Middle frontal gyrus (tissue), 1 donor: ENCODE data around the gene SYTL3.
"Not testable (repeated sequence)": the region's sequence is repeated elsewhere in the genome, so short reads cannot be mapped to it uniquely, and the experiment has no call there.

ENCODE experiments used
- DNase-seq: peaks from one replicate; pipeline ENCODE4 v3.0.0-alpha.2; 2015; ENCODE audit warnings: low spot score; ENCODE audit errors: extremely low spot score

The SYTL3 gene

DNA sequence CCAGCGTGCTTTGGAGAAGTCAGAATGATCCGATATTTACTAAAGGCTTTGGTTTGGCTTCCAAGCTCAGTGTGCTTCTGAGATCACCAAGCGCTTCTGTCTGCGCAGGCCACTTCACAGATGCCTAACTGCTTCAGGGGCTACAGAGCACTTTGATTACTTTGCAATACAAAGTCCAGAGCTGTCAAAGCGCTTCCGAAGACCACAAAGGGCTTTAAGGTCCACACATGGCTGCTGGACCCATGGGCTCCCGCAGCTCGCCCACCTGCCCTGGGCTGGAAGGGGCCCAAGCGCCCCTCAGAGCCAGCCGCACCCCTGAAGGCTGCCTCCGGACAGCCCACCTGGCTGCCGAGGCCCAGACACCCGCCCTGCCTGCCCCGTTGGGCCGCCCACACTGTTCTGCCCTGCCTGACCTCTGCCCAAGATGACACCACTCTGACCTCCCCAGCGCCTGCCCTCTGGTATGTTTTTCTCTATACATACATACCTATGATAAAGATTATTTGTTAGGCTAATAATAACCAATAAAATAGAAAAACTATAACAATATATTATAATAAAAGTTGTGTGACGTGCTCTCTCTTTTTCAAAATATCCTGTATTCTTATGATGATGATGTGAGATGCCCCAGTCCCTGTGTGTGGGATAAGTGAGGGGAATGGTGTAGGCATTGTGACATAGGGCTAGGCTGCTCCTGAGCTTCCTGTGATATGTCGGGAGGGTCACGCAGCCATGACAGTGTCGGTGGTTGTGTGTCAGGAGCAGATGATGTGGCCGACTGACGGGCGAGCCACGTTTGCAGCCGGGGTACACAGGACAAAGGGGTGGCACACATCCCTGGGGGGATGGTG, 27.9 kb upstream of the SYTL3 start:
- no peak for DNase-seq

DNA sequence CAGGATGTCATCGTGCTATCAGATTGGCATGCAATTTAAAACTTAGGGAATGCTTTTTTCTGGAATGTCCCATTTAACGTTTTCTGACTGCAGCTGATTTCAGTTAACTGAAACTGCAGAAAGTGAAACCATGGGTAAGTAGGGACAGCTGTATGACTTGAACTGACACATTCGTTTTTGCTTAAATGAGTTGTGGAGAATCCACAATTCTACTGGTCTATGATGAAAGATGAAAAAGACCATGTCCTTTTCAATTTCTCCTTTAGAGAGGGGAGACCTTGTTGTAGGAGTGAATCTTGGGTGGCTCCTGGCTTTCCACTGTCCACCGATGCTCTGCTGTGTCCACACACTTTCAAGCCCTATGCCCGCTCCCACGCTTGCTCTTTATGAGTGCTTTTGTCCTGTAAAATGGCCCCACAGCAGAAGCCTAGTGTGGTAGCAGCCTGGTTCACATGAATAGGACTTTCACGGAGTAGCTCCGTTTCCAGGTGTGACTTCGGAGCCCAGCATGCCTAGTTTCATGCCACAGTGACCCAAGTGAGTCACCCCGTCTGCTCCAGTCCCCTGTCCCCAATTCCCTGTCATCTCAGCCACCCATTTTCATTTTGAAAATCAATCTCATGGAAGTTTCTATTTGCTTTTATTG, 27.2 kb upstream of the SYTL3 start:
- no peak for DNase-seq

DNA sequence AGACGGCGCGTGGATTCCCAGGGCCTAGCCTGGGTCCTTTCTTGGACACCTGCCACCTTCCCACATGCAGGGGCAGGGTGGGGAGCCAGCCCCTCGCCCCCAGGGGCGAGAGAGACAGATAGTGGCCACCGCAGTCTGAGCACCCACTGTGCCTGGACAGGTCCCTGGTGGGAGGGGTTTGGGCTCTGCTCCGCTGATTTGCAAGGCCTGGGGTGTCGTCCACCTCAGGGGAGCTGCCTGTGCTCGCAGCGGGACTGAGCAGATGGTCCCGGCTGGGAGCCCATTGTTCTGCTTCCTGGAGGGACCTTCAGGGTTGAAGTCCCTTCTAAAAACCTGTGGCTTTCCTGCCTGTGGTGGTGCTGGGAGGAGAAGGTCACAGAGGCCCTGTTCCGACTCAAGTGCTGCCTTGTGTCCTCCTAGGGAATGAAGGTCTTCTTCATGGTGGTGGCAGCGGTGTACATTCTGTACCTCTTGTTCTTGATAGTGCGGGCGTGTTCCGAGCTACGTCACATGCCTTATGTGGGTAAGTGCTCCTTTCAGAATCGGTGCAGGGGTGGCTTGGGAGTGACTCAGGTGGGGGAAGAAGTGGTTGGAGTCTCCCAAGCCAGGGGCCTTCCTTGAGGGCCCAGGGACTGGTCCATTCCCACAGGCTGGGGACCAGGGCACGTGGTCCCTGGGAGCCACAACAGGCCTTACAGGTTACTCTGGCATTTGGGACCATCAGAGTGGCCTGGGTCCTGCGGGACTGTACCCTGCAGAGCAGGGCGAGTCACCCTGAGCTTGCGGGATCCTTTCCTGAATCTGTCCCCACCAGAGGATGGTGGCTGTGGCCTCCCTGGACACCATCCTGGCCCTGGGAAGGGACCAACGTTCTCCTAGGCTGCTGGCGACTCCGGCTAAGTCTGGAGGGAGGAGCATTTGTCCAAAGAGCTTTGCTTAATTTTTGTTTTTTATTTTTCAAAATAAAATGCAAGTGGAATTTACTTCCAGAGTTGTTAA, 24.9 kb upstream of the SYTL3 start:
- no peak for DNase-seq

DNA sequence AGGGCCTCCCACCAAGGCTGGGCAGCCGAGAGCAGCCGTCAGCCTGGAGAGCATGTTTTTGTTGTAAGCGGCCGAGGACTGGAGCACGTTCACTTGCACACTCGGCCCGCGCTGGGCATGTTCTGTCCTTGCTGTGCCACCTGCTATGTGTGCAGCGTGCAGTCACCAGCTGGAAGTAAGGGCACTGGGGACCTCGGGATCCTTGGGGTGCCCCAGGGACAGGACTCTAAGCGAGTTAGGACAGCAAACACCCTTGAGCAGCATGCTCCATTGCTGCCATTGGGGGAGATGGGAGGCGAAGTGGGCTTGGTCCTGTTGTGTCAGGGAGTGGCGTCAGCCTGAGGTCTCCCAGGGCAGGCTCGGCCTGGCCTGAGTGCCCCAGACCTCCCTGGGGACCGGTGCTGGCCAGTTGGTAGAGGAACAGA, 24.0 kb upstream of the SYTL3 start:
- no peak for DNase-seq

DNA sequence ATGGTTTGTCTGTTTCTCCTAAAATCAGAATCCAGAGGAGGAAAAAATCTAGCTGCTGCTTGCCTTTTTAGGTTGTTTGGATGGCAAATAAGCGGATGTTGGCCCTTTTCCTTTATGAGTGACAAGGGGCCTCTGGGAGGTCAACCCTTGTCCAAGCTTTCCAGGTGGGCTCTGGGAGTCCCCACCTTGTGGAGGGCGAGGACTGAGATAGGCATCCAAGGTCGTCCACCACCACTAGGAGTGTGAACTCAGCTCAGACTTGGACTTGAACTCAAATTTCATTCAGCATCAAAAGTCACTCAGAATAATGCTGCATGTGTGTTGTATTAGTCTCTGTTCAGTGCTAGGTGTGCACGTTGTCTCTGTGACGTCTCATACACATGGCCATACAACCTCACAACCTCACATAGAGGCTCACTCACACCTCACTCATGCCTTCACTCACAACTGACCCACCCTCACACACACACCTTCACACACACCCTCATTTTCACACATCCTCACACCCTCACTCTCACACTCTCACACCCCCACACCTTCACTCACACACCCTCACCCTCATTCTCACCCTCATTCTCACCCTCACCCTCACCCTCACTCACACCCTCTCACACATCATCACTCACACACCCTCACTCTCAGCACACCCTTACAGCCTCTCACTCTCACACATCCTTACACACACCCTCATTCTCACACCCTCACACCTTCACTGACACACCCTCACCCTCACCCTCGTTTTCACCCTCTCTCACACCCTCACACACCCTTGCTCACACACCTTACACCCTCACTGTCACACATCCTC, 23.3 kb upstream of the SYTL3 start:
- DNase-seq, result no peak

DNA sequence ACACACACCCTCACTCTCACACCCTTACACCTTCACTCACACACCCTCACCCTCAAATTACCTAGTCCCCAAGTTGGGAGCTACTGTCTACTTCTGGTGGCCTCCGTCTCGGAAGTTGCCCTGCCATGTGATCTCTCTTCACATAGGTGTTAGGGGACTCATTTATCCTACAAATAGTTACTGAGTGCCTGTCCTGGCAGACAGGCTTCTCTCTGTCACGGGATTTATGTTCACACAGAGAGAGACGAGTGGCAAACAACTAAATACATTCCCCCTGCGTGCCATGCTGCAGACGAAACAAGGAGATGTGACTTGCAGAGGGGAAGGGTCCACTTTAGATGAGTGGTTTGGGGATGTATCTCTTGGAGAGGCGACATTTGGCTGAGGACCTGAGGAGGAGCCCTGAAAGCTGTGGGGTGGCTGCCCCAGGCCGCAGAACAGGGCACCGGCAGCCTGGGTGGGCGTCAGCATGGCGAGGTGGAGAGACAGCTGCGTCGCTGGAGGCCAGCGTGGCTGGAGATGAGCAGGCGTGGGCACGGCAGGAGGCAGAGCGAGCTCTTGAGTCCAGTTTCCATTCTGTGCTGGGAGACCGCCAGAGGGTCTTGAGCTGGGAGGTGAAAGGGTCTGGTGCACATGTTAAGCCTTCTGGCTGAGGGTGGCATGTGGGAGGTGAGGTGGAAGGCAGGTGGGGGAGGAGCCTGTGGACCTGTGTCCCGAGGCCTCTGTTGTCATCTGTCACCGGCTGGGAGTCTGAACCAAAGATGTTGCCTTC, 22.5 kb upstream of the SYTL3 start:
- DNase-seq, result no peak

DNA sequence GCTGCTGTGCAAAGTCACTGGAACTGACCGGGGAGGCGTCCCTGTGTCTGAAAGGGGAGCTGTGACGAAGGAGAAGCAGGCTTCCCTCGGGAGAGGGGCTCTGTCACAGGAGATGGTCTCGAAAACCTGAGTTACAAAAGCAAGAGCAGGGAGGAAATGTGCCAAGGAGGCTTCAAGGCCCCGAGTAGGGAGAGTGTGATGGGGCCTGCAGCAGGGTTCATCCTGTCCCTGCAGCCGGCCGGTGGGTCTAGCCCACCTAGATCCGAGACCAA, 22.0 kb upstream of the SYTL3 start:
- DNase-seq, result no peak

DNA sequence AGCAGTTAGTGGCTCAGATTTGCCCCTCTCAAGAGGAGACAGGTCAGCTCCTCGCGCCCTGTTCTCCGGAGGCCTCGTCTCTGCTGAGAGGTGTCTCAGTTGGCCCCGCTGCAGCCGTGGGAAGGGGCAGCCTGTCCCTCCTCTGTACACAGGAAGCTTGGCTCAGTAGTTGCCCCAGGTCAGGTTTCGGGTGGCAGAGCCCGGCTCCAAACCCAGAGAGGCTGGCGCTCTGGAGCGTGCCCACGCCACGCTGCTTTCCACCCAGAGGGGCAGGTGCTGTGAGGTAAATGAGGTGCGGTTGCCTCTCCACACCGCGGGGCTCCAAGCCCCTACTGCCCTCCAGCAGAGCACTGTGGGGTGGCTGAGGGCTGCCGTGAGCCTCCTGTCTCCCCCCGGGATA, 21.3 kb upstream of the SYTL3 start:
- DNase-seq, result no peak

DNA sequence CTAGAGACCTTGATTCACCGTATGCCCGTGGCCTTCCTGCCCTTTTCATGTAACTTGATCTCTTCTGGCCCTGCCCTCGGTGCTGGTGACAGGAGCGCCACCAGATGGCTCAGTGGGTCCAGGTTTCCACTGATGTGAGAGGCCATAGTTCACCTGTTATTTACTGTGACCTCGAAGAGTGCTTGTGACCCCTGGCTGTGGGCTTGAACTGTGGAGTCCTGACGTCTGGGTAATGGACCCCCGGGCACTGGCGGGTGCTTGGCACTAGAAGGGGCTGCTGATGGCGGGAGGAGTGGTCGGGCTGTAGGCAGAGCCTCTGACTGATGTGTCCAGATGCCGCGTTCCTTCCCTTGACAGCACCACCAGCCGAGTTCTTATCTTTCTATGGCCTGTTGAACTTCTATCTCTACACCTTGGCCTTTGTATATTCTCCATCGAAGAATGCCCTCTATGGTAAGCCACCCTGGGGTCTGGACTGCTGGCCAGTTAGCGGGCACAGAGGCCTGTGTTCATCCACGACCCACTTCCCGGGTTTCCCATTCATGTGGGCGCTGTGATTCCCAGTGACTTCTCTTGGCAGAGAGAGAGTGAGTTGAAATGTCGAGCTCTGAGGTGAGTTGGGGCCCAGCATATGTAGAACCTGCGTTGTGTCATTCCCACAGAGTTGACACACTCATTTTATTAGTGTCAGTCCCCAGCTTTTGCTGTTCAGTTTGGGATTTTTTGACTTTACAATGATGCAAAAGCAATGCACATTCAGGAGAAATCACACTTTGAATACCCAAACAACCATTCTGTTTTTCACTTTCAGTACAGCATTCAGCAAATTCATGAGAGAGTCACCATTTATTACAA, 20.3 kb upstream of the SYTL3 start:
- no peak for DNase-seq

DNA sequence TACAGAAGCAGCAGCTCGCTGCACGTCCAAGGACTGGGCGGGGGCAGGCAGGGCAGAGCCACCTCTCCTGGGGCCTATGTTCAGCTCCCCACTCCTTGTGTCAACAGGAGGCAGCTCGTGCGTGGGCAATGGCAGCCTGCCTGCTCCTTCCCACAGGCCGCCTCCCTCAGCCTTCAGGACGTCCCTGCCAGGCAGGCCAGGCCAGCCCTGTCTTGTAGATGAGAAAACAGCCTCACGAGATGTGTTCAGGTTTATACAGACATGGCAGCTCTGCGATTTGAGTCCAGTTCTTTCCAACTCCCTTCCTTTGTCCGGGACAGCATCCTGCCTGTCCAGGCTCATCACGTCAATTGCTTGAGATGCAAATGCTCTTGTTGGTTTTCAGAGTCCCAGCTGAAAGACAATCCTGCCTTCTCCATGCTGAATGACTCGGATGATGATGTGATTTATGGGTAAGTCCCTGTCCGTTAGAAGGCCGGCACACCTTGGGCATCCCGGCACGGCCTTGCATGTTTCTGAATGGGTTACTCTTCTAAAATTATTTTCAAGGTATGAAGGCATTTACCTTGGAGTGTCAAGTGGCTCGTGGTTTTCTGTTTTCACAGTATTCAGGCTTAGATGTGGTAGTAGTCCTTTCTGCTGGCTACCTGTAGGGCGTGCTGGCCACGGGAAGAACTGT, 18.8 kb upstream of the SYTL3 start:
- DNase-seq, result no peak

DNA sequence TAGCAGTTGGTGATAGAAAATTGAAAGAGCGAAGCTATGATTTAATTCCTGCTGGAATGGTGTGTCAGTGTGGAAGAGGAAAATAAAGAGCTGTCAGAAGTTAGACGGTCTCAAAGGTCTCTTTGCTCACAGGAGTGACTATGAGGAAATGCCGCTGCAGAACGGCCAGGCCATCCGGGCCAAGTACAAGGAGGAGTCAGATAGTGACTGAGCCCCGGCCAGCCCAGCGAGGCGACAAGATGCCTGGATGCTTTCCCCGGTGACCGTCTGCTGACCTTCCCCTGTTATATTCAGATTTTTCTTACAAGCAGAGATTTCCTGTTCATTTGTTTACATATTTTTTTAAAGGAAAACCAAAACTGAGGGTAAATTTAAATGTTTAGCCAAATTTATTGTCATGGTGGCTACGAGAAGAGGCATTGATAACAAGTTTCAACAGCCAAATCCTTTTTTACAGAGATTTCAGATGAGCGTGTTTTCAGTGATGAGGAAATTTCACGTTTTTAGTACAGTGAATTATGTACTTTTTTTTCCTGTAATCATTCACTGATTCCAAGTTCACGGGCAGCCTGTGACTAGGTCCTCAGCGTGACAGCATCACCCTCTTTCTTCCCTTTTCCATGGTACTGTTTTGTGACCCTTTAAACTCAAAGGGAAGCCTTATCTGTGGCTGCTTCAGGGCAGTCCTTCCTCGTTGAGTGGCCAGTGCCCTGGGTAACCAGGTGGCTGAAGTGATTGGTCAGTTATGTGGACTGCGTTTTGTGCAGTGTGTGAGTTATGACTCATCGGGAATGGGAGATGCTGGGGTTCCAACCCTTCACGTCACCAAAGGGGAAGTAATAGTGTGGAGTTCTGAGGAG, 17.9 kb upstream of the SYTL3 start:
- DNase-seq, result no peak

DNA sequence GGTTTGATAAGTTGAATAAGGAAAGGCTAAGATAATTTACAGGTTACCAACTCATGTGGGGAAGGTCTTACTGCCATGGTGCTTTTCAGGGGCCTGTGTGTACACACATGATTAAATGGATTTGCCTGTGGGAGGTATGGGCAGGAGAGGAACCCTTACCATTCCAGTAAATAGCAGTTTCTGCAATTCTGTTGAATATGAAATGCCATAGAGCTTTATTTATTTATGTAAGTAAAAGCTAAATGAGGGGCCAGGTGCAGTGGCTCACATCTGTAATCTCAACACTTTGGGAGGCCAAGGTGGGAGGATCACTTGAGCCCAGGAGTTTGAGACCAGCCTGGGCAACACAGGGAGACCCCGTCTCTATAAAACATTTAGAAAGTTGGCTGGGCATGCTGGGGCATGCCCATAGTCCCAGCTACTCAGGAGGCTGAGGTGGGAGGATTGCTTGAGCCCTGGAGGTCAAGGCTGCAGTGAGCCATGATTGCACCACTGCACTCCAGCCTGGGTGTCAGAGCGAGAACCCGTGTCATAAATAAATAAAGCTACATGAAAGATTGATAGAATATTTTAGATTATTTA, 17.2 kb upstream of the SYTL3 start:
- not testable (repeated sequence) for DNase-seq

DNA sequence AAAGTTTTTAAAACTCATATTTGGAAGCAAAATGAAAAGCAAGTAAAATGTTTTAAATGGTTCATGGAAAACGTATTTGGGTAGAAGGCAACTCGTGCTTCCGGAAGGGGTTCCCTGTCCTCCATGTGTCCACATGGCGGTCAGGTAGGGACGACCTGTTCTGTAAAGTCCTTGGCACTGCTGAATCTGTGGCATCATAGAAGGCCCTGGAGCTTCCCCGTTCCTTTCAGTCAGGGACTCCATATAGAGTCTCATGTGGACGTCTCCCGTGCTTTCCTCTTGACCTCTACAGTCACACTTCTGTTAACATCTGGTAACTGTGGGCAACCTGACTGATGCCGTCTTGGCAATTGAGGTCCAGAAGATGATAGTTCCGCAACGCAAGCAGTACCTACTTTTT, 16.7 kb upstream of the SYTL3 start:
- DNase-seq, result no peak

DNA sequence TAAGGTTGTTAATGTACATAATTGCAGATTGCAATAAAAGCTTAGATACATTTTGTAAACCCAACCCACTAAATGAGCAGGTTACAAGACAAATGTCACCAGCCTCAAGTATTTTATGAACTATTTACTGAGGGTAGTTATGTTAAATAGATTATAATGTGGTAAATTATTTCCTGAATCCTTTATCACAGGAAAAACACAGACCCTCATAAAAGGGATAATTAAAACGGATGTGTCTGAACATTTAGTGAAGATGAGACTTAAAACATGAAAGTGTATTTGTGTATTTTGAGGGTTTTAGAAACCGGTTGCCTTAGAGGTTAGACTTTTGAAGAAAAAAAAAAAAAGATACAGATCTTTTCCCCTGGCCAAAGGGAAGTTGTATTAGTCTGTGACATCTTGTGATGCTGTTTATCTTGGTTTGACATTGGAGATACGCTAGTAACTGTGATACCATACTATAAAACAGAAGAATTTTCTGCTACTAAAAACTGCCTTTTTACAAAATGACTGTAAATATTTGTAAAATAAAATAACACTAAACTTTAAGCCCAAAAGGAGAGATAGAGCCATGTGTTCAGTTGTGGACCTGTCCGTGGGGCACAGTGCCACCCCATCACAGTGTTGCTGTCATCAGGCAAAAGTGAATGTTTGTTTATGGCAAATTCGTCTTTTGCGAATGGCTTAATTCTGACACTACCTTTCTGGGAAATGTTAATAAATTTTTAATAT, 15.0 kb upstream of the SYTL3 start:
- no peak for DNase-seq

DNA sequence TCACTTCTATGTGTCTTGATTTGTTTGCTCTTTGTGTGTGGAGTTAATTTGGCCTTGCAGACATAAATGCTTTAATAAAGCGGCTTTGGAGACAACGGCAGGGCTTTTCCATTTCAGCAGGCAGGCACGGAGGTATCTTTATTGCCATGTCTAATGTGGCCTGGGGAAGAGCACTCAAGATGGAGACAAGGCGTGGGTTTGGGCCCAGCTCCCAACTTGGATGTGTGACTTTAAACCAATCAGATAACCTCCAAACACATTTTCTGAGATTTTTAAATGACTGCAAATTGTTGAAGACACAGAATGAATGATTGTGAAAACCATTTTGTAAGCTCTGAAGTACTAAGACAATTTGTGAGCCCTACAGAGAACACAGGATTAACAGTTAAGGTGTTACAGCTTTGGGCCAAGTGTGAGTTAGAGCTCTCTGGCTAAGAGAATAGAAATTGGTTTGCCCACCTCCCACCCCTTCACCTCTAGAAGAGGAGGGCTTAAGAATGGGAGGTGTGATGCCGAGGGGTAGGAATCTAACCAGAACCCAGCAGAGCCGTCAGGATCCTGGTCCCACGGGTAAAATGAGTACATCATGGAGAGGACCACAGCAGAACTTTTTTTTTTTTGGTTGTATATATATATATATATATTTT, 14.3 kb upstream of the SYTL3 start:
- DNase-seq, result no peak

DNA sequence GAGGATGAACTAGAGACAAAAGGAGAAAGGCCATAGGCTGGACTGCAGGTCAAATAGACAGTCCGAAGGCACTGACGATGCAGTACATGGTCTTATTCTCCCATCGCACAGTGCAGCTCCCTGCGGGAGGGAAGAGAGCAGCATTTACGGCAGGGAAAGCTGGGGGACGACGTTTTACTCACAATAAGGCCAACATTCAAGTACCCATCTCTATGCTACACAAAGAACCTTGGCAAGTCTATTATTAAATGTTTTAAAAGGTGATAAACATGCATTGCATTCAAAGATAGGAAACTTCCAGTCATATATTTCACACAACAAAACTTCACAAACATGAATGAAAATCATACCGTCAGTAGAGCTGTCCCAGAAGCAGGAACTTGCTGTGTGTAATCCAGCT, 13.1 kb upstream of the SYTL3 start:
- no peak for DNase-seq
